ENCODE measurements around the gene SF1.
A peak's percentile ranks its signal among the peaks of the same experiment; 100 is the strongest.

Gene SF1

GRCh38 chr11:64751580-64751979 is 26.8 kb downstream of the SF1 start:
- DNase-seq (ENCODE audit: low spot score), result no peak
- no peak for TF ChIP-seq CTCF (IDR thresholded peaks at IDR 0.05; ENCODE audit: extremely low read depth, missing control alignments)

- DNase-seq (ENCODE audit: low spot score), result no peak
- TF ChIP-seq CTCF (IDR thresholded peaks at IDR 0.05; ENCODE audit: extremely low read depth, missing control alignments), result no peak
Measured at GRCh38 chr11:64751136-64751535, 27.2 kb downstream of the SF1 start.

GRCh38 chr11:64750361-64751054 is 27.8 kb downstream of the SF1 start:
- DNase-seq (ENCODE audit: low spot score), result no peak
- TF ChIP-seq CTCF (IDR thresholded peaks at IDR 0.05; ENCODE audit: extremely low read depth, missing control alignments), result no peak

DNA sequence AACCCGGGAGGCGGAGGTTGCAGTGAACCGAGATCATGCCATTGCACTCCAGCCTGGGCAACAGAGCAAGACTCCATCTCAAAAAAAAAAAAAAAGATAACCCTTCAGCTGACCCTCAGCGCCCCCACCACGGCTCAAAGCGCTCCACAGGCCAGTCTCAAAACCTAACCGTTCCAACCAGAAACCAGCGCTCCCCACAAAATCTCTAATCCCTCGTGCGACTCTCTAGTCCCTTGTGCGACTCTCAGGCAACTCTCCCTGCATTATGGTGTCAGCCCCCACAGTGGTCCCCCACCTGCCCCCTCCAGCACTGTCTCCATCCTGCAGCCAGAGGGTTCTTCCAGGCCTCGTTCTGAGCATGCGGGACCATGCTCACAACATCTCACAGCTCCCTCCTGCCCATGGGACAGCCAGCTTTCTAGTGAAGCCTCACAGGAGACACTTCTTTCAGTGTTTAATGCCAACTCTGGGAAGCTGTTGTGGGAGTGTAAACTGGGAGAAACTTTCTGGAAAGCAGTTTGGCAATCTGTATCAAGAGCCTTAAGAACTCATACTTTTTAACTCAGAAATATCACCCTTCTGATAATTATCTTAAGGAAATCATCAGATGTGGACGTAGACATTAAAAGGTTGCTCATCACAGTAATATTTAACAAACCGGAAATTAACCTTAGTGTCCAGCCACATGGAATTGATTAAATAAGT is 30.2 kb downstream of the SF1 start:
- TF ChIP-seq CTCF (IDR thresholded peaks at IDR 0.05; ENCODE audit: extremely low read depth, missing control alignments), result no peak
- no peak for DNase-seq (ENCODE audit: low spot score)

GRCh38 chr11:64746486-64746885 is 31.9 kb downstream of the SF1 start:
- no peak for TF ChIP-seq CTCF (IDR thresholded peaks at IDR 0.05; ENCODE audit: extremely low read depth, missing control alignments)
- DNase-seq (ENCODE audit: low spot score), result no peak

GRCh38 chr11:64745521-64746328 is 32.6 kb downstream of the SF1 start:
- no peak for TF ChIP-seq CTCF (IDR thresholded peaks at IDR 0.05; ENCODE audit: extremely low read depth, missing control alignments)
- DNase-seq (ENCODE audit: low spot score), result peak; percentile 87

- DNase-seq (ENCODE audit: low spot score), result no peak
- TF ChIP-seq CTCF (IDR thresholded peaks at IDR 0.05; ENCODE audit: extremely low read depth, missing control alignments), result no peak
Measured at GRCh38 chr11:64745189-64745520, 33.2 kb downstream of the SF1 start.
